ENCODE data around the gene ANKRD23.
"Not testable (repeated sequence)": the region's sequence is repeated elsewhere in the genome, so short reads cannot be mapped to it uniquely, and the experiment has no call there.

DNA sequence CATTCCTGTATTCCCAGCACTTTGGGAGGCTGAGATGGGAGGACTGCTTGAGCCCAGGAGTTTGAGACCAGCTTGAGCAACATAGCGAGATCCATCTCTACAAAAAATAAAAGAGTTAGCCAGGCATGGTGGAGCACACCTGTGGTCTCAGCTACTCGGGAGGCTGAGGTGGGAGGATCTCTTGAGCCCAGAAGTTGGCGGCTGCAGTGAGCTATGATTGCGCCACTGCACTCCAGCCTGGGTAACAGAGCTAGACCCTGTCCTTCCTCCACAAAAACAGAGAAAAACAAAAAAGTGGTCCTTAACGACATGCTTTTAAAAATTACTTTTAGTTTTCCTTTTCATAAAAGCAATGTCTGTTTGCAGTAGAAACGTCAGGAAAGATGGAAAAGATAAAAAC lies 47.3 kb downstream of the ANKRD23 start:
- TF ChIP-seq, protein P1, sequence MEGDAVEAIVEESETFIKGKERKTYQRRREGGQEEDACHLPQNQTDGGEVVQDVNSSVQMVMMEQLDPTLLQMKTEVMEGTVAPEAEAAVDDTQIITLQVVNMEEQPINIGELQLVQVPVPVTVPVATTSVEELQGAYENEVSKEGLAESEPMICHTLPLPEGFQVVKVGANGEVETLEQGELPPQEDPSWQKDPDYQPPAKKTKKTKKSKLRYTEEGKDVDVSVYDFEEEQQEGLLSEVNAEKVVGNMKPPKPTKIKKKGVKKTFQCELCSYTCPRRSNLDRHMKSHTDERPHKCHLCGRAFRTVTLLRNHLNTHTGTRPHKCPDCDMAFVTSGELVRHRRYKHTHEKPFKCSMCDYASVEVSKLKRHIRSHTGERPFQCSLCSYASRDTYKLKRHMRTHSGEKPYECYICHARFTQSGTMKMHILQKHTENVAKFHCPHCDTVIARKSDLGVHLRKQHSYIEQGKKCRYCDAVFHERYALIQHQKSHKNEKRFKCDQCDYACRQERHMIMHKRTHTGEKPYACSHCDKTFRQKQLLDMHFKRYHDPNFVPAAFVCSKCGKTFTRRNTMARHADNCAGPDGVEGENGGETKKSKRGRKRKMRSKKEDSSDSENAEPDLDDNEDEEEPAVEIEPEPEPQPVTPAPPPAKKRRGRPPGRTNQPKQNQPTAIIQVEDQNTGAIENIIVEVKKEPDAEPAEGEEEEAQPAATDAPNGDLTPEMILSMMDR (conservative IDR thresholded peaks at IDR 0.05; ENCODE audit: low read length), result not testable (repeated sequence)
- TF ChIP-seq EZH2phosphoT487 (IDR thresholded peaks at IDR 0.05; ENCODE audit: borderline replicate concordance, low read depth, low read length), result not testable (repeated sequence)

Data from OCI-LY7 (cell line).